Lung (tissue), 12 donors: Measurements from ENCODE around the gene SLC39A2. TPM values are rescaled to one million over a fixed set of nuclear protein-coding genes. Genes with fewer than 3 reads are reported as not detected.

Experiments used
- ATAC-seq: fragments of 200-7000 bp; cut with Tn5 transposase; one replicate; pipeline ENCODE4 v1.9.1; 2020; ENCODE audit warnings: moderate number of reproducible peaks; ENCODE audit not compliant: insufficient read depth, low FRiP score
- DNase-seq, 3 donors: peaks; one replicate each; pipeline ENCODE4 v3.0.0-alpha.2; 2013 to 2017
- H3K27ac ChIP-seq, 2 donors: one replicate each; pipeline ENCODE4 v1.5.1; 2013; ENCODE audit warnings: mild to moderate bottlenecking in 2 of 2, moderate library complexity in 2 of 2, control low read depth in 1 of 2, inconsistent platforms in 1 of 2, low read depth in 1 of 2, low read length in 1 of 2
- H3K27me3 ChIP-seq, 3 donors: one replicate each; pipeline ENCODE4 v1.5.1; 2013; ENCODE audit warnings: low read length in 2 of 3; ENCODE audit not compliant: control insufficient read depth in 3 of 3, insufficient read depth in 3 of 3
- H3K36me3 ChIP-seq, 4 donors: one replicate each; pipeline ENCODE4 v1.5.1; 2013; ENCODE audit warnings: low read length in 4 of 4, mild to moderate bottlenecking in 1 of 4, moderate library complexity in 1 of 4; ENCODE audit not compliant: control insufficient read depth in 4 of 4, insufficient read depth in 4 of 4
- H3K4me1 ChIP-seq, 5 donors: one replicate each; pipeline ENCODE4 v1.5.1; 2013; ENCODE audit warnings: low read length in 5 of 5, mild to moderate bottlenecking in 2 of 5, moderate library complexity in 1 of 5; ENCODE audit not compliant: control insufficient read depth in 5 of 5, insufficient read depth in 5 of 5
- H3K4me3 ChIP-seq: one replicate; pipeline ENCODE4 v1.5.1; 2013; ENCODE audit warnings: mild to moderate bottlenecking, control low read depth, moderate library complexity
- H3K9ac ChIP-seq, 2 donors: one replicate each; pipeline ENCODE4 v1.5.1; 2013; ENCODE audit warnings: low read length in 2 of 2, control low read depth in 1 of 2; ENCODE audit not compliant: insufficient read depth in 1 of 2
- H3K9me3 ChIP-seq, 4 donors: one replicate each; pipeline ENCODE4 v1.5.1; 2013; ENCODE audit warnings: low read length in 3 of 4, mild to moderate bottlenecking in 1 of 4, moderate library complexity in 1 of 4; ENCODE audit not compliant: control insufficient read depth in 4 of 4, insufficient read depth in 3 of 4
- CTCF ChIP-seq: IDR thresholded peaks from 2 replicates; pipeline ENCODE4 v1.5.1; 2012; ENCODE audit warnings: mild to moderate bottlenecking; ENCODE audit errors: control extremely low read depth, extremely low read depth
- WGBS, 2 donors: extraction: QIAGEN DNeasy Blood & Tissue Kit; methylation state at CpG; one replicate each; pipeline ENCODE4 v1.1.7; 2013; 5-methylcytosine and 5-hydroxymethylcytosine counted together
- polyA plus RNA-seq, 2 donors: library from polyadenylated mRNA; stranded (reverse); fragments of 200-250 nt; gene quantifications; one replicate each; pipeline ENCODE4 v1.2.1, GENCODE V29; 2013
- total RNA-seq, 2 donors: library from RNA; depleted of rRNA in 1 of 2; stranded (reverse); fragments of >200 nt in 1 of 2; gene quantifications; one replicate each; pipeline ENCODE4 v1.2.1, GENCODE V29; 2014 to 2021
- donor health status: control.
- donor health status: control.
- donor health status: Bipolar disorder and iron deficiency.
- donor health status: healthy.
- donor health status: DM: yes; HTN: yes; CAD: no.

SLC39A2 gene
- total and polyA plus RNA-seq, 4 donors = 0.02 to 0.08 TPM; not detected in 2

- Histone ChIP-seq H3K4me1 (peaks cover 7 to 24% (median 13%) of the 10 kb centered on the region in 5 donors), H3K9me3 (no peaks in the 10 kb centered on the region), H3K4me3 (peak overlapping the region; percentile 75), H3K36me3 (peaks cover 2 to 19% (median 8%) of the 10 kb centered on the region in 4 donors), H3K27ac (peak overlapping the region; percentile 86 to 93), H3K9ac (peak overlapping the region; percentile 55 to 71), H3K27me3 (no peaks in the 10 kb centered on the region)
- ATAC-seq (no peak), DNase-seq (no peak)
- no peak for TF ChIP-seq CTCF
- WGBS, 2 donors = 22 to 29% methylated on average over 17 of the region's 17 CpGs
Observed at GRCh38 chr14:21023817-21024584, 24.9 kb downstream of the SLC39A2 start.

DNA sequence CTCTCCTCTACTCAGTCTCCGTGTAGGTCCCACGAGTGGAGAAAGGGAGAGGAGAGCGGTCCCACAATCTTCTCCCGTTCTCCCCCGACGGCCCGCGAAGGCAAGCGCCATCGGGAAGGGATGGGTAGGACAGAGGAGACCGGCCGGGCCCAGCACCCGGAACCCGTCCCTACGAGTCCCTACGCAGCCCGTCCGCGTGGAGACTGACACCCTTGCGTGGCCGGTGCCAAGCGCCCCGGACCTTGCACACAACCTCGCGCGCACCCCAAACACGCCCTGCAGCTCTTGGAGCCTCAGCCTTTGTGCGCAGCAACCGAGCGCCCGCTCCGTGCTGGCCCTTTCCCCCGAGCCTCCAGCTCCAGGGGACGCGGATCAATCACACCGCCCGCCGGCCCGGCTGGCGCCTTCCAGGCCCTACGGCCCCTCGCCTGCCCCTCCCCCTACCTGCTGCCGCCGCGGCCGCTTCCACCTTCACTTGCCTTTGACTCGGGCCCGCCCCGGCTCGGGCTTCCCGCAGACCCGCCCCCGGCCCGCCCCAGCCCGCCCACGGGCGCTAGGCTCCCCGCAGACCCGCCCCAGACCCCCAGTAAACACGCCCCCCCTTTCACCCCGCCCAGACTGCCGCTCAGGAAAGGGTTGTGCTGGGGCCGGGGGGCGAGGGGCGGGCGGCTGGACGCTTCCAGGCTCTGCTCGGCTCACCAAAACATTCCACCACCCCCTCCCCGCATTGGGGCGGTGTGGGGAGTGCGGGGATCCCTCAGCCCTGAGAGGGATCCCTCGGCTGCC lies 25.7 kb downstream of the SLC39A2 start, which contains the start of gene NDRG2:
Gene NDRG2, minus strand, starts transcription at position 477 of the 786 bp plus-strand sequence. CDS start 1,746 bp downstream, outside the sequence.
- no peak for TF ChIP-seq CTCF
- H3K27ac ChIP-seq = peak within 1 kb of the TSS; percentile 86 to 93
- ATAC-seq = peak; percentile 89
- H3K4me1 ChIP-seq = peaks cover 7 to 24% (median 13%) of the 10 kb centered on the region in 5 donors
- peak within 1 kb of the TSS; percentile 75 for H3K4me3 ChIP-seq
- peak; percentile 82 to 90 (median 88) for DNase-seq
- WGBS, 2 donors = 1% methylated on average over 57 to 72 of the region's 72 CpGs
- H3K9ac ChIP-seq = peak within 1 kb of the TSS; percentile 55 to 71
- H3K36me3 ChIP-seq = peaks cover under 1 to 13% (median 8%) of the 10 kb centered on the region in 4 donors
- H3K9me3 ChIP-seq = no peaks in the 10 kb centered on the region
- no peaks in the 10 kb centered on the region for H3K27me3 ChIP-seq

- H3K27me3 ChIP-seq = no peaks in the 10 kb centered on the region
- peak; percentile 64 to 80 (median 72) for DNase-seq
- H3K4me1 ChIP-seq = peaks cover 7 to 24% (median 11%) of the 10 kb centered on the region in 5 donors
- WGBS, 2 donors = 8% methylated on average over 57 to 58 of the region's 58 CpGs
- H3K4me3 ChIP-seq = peak overlapping the region; percentile 54
- no peaks in the 10 kb centered on the region for H3K9me3 ChIP-seq
- peak overlapping the region in 1 of 2 donors; percentile 46 for H3K9ac ChIP-seq
- ATAC-seq = no peak
- no peak for TF ChIP-seq CTCF
- H3K36me3 ChIP-seq = peaks cover 0 to 12% (median 6%) of the 10 kb centered on the region in 4 donors
- H3K27ac ChIP-seq = peak overlapping the region; percentile 82 to 90
Observed at GRCh38 chr14:21025371-21026273, 26.5 kb downstream of the SLC39A2 start.
